Body of pancreas (tissue), 4 donors: ENCODE measurements around the gene PTPRD.

Source experiments
- CTCF ChIP-seq, 7 experiments: fragments of 450-650 bp in 4 of 7; fragments of 200-600 bp in 3 of 7; sonication (generic) in 3 of 7; IDR thresholded peaks; one replicate each; pipeline ENCODE4 v1.5.1; 2016 to 2019; ENCODE audit warnings: antibody characterized with exemption in 7 of 7
- POLR2A ChIP-seq, 3 donors: fragments of 450-650 bp; IDR thresholded peaks; one replicate each; pipeline ENCODE4 v1.6.1; 2016; ENCODE audit warnings: antibody characterized with exemption in 3 of 3, mild to moderate bottlenecking in 2 of 3

- TF ChIP-seq CTCF (IDR thresholded peaks at IDR 0.05) = no peak
- TF ChIP-seq POLR2A (IDR thresholded peaks at IDR 0.05) = no peak
These were observed 482.6 kb downstream of the PTPRD start for GRCh38 chr9:10130061-10130675.
